Esophagus muscularis mucosa (tissue), 3 donors: ENCODE measurements around the gene B9D2.

Source experiments
- CTCF ChIP-seq, 3 experiments: fragments of 200-600 bp in 2 of 3; fragments of 450-650 bp in 1 of 3; sonication (generic) in 2 of 3; IDR thresholded peaks; one replicate each; pipeline ENCODE4 v1.5.1; 2017 to 2019; ENCODE audit warnings: antibody characterized with exemption in 3 of 3, mild to moderate bottlenecking in 2 of 3, moderate library complexity in 1 of 3
- POLR2A ChIP-seq: fragments of 450-650 bp; IDR thresholded peaks from one replicate; pipeline ENCODE4 v1.6.1; 2017; ENCODE audit warnings: antibody characterized with exemption, moderate library complexity, mild to moderate bottlenecking, low read depth

- peak; percentile 39 to 40 (median 40) for TF ChIP-seq CTCF (IDR thresholded peaks at IDR 0.05)
- TF ChIP-seq POLR2A: no peak
These were observed 11.1 kb downstream of the B9D2 start for GRCh38 chr19:41352609-41353465.
